PC-3 (cell line): ENCODE results near the gene CHRNE. TPM values are rescaled to one million over a fixed set of nuclear protein-coding genes. Genes with fewer than 3 reads are reported as not detected.

Source experiments
- ATAC-seq: fragments of 200-7000 bp; cut with Tn5 transposase; 2 replicates; pipeline ENCODE4 v1.9.1; 2020; ENCODE audit warnings: mild to moderate bottlenecking, moderate library complexity
- BruUV-seq: library from RNA; stranded (reverse); fragments of 400-500 nt; replicated peaks from 2 replicates; lab custom pipeline; 2021; lab: Mats Ljungman, UMichigan
- CTCF ChIA-PET: fragments of 300-600 bp; sonication (Branson Sonifier 250); formaldehyde crosslinking; loops from one replicate; lab custom pipeline; 2022; ENCODE audit warnings: antibody characterized with exemption; lab: Charles Lee
- POLR2A ChIA-PET: fragments of 300-600 bp; sonication (Branson Sonifier 250); formaldehyde crosslinking; loops from one replicate; lab custom pipeline; 2022; ENCODE audit warnings: antibody characterized with exemption; ENCODE audit not compliant: unreplicated experiment; lab: Charles Lee
- DNase-seq: peaks from one replicate; pipeline ENCODE4 v3.0.0-alpha.2; 2015
- H2AFZ ChIP-seq: fragments of 300-600 bp; sonication (generic); 2 replicates; pipeline ENCODE4 v1.6.0; 2016; ENCODE audit warnings: antibody characterized with exemption, low read length
- H3F3A ChIP-seq: fragments of 300-600 bp; sonication (generic); one replicate; pipeline ENCODE4 v1.6.0; 2017; ENCODE audit warnings: antibody characterized with exemption, low read length, control low read depth, mild to moderate bottlenecking; ENCODE audit not compliant: unreplicated experiment
- H3K27ac ChIP-seq: fragments of 300-600 bp; sonication (generic); 2 replicates; pipeline ENCODE4 v1.5.1; 2016; ENCODE audit warnings: mild to moderate bottlenecking, low read length
- H3K27me3 ChIP-seq: fragments of 300-600 bp; sonication (generic); 2 replicates; pipeline ENCODE4 v1.6.1; 2016; ENCODE audit warnings: low read length, mixed read lengths
- H3K36me3 ChIP-seq: fragments of 300-600 bp; sonication (generic); 2 replicates; pipeline ENCODE4 v1.6.1; 2016; ENCODE audit warnings: low read depth, mixed run types, low read length, mixed read lengths
- H3K4me1 ChIP-seq: fragments of 300-600 bp; sonication (generic); 2 replicates; pipeline ENCODE4 v1.5.1; 2016; ENCODE audit warnings: low read length; ENCODE audit not compliant: insufficient read depth
- H3K4me2 ChIP-seq: fragments of 300-600 bp; sonication (generic); 2 replicates; pipeline ENCODE4 v1.6.0; 2016; ENCODE audit warnings: low read length
- H3K4me3 ChIP-seq: fragments of 300-600 bp; sonication (generic); 2 replicates; pipeline ENCODE4 v1.5.1; 2016; ENCODE audit warnings: mild to moderate bottlenecking, low read length, mixed read lengths
- H3K79me2 ChIP-seq: fragments of 300-600 bp; sonication (generic); 2 replicates; pipeline ENCODE4 v1.6.1; 2017; ENCODE audit warnings: low read length, mixed read lengths
- H3K9ac ChIP-seq: fragments of 300-600 bp; sonication (generic); 2 replicates; pipeline ENCODE4 v1.6.0; 2016; ENCODE audit warnings: mild to moderate bottlenecking, low read length
- H3K9me2 ChIP-seq: fragments of 300-600 bp; sonication (generic); replicated peaks from 2 replicates; pipeline ENCODE4 v1.6.1; 2016; ENCODE audit warnings: mixed run types, low read length, mixed read lengths
- H3K9me3 ChIP-seq: fragments of 300-600 bp; sonication (generic); 2 replicates; pipeline ENCODE4 v1.6.1; 2016; ENCODE audit warnings: low read length, mixed read lengths
- H4K20me1 ChIP-seq: fragments of 300-600 bp; sonication (generic); 2 replicates; pipeline ENCODE4 v1.6.1; 2016; ENCODE audit warnings: low read length, mixed read lengths
- CTCF ChIP-seq: fragments of 300-600 bp; sonication (generic); conservative IDR thresholded peaks from 2 replicates; pipeline ENCODE4 v1.5.1; 2017; ENCODE audit warnings: antibody characterized with exemption, low read depth, mild to moderate bottlenecking, low read length
- EZH2 ChIP-seq: fragments of 300-600 bp; sonication (generic); IDR thresholded peaks from one replicate; pipeline ENCODE4 v1.6.1; 2017; ENCODE audit warnings: antibody characterized with exemption, mild to moderate bottlenecking, low read length; ENCODE audit not compliant: unreplicated experiment
- EZH2phosphoT487 ChIP-seq: fragments of 300-600 bp; sonication (generic); IDR thresholded peaks from 2 replicates; pipeline ENCODE4 v1.6.1; 2018; ENCODE audit warnings: mild to moderate bottlenecking, antibody characterized with exemption, low read length, borderline replicate concordance
- intact Hi-C: fragments of 100-400 bp; cut with micrococcal nuclease; formaldehyde crosslinking; loops from 2 replicates; pipeline ENCODE4 v1.9.0; 2023
- total RNA-seq: library from RNA; depleted of rRNA; stranded (reverse); fragments of >200 nt; gene quantifications from 2 replicates; pipeline ENCODE4 v1.2.3, GENCODE V29; 2014

CHRNE gene
- total RNA-seq, 1 experiment from 2014 or later = 0.11 TPM

GRCh38 chr17:4945176-4945943 lies 42.5 kb upstream of the CHRNE start:
- Histone ChIP-seq H3K4me2 (peak overlapping the region; percentile 98), H3K4me1 (peaks cover 32% of the 10 kb centered on the region), H2AFZ (no peak overlapping the region), H3K27ac (peak overlapping the region; percentile 74), H3K4me3 (peak overlapping the region; percentile 90), H3K36me3 (peaks cover 28% of the 10 kb centered on the region), H3F3A (no peaks in the 10 kb centered on the region), H3K9ac (peak overlapping the region; percentile 36; the same call in 1 of the 2 replicates), H4K20me1 (peaks cover 26% of the 10 kb centered on the region), H3K27me3 (no peaks in the 10 kb centered on the region), H3K79me2 (peaks cover 82% of the 10 kb centered on the region), H3K9me2 (no peaks in the 10 kb centered on the region), H3K9me3 (no peaks in the 10 kb centered on the region)
- DNase-seq = peak; percentile 93
- no TSS peak for BruUV-seq
- ChIA-PET POLR2A (interaction anchor here (0.5 to 0.6 kb wide), 2 partner anchors 18 to 21 kb away, joined by 3 read pairs; no protein-coding TSS in a partner anchor), CTCF (no interaction called here)
- no peak for TF ChIP-seq EZH2phosphoT487
- no peak for TF ChIP-seq CTCF
- TF ChIP-seq EZH2 = no peak
- ATAC-seq = peak; percentile 27
- intact Hi-C loops = no loop called here

- Histone ChIP-seq H3K9me3 (no peaks in the 10 kb centered on the region), H3K27ac (peak overlapping the region; percentile 74), H3K36me3 (peaks cover 28% of the 10 kb centered on the region), H3K4me3 (peak overlapping the region; percentile 43; the same call in 1 of the 2 replicates), H3K9me2 (no peaks in the 10 kb centered on the region), H3K4me2 (peak overlapping the region; percentile 70), H3K27me3 (no peaks in the 10 kb centered on the region), H3K79me2 (peaks cover 82% of the 10 kb centered on the region), H3F3A (no peaks in the 10 kb centered on the region), H3K9ac (peak overlapping the region; percentile 18; the same call in 1 of the 2 replicates), H4K20me1 (peaks cover 26% of the 10 kb centered on the region), H3K4me1 (peaks cover 29% of the 10 kb centered on the region), H2AFZ (no peak overlapping the region)
- intact Hi-C loops = loop anchor here (5.0 kb wide), 1 partner anchor 37 kb away; no protein-coding TSS in a partner anchor
- BruUV-seq = no TSS peak
- DNase-seq (no peak), ATAC-seq (no peak)
- ChIA-PET CTCF (no interaction called here), POLR2A (no interaction called here)
- TF ChIP-seq EZH2phosphoT487 = no peak
Measured at GRCh38 chr17:4944554-4945175, 41.8 kb upstream of the CHRNE start.

GRCh38 chr17:4944163-4944553 lies 41.3 kb upstream of the CHRNE start:
- intact Hi-C loops = loop anchor here (5.0 kb wide), 1 partner anchor 37 kb away; no protein-coding TSS in a partner anchor
- TF ChIP-seq CTCF (no peak), EZH2phosphoT487 (no peak), EZH2 (no peak)
- Histone ChIP-seq H2AFZ (no peak overlapping the region), H3K9ac (no peak overlapping the region), H3K27me3 (no peaks in the 10 kb centered on the region), H3K79me2 (peaks cover 87% of the 10 kb centered on the region), H3K36me3 (peaks cover 28% of the 10 kb centered on the region), H4K20me1 (peaks cover 26% of the 10 kb centered on the region), H3K27ac (peak overlapping the region; percentile 74), H3K4me2 (peak overlapping the region; percentile 70; the same call in 1 of the 2 replicates), H3K9me3 (no peaks in the 10 kb centered on the region), H3F3A (no peaks in the 10 kb centered on the region), H3K4me1 (peaks cover 29% of the 10 kb centered on the region), H3K9me2 (no peaks in the 10 kb centered on the region), H3K4me3 (no peak overlapping the region)
- ATAC-seq (no peak), DNase-seq (no peak)
- BruUV-seq = no TSS peak
- POLR2A ChIA-PET = no interaction called here
- CTCF ChIA-PET = no interaction called here
